Skin of body (tissue), 2 donors: ENCODE measurements around the gene ASPN. TPM values are rescaled to one million over a fixed set of nuclear protein-coding genes. Genes with fewer than 3 reads are reported as not detected.

Experiments used
- DNase-seq: peaks from one replicate; lab custom pipeline; 2025; lab: John Stamatoyannopoulos, UW
- total RNA-seq: library from RNA; depleted of rRNA; stranded (reverse); fragments of >200 nt; gene quantifications from one replicate; pipeline ENCODE4 v1.2.3, GENCODE V29; 2014

The ASPN gene
- total RNA-seq, 1 donor from 2014 or later, result 197 TPM

DNA sequence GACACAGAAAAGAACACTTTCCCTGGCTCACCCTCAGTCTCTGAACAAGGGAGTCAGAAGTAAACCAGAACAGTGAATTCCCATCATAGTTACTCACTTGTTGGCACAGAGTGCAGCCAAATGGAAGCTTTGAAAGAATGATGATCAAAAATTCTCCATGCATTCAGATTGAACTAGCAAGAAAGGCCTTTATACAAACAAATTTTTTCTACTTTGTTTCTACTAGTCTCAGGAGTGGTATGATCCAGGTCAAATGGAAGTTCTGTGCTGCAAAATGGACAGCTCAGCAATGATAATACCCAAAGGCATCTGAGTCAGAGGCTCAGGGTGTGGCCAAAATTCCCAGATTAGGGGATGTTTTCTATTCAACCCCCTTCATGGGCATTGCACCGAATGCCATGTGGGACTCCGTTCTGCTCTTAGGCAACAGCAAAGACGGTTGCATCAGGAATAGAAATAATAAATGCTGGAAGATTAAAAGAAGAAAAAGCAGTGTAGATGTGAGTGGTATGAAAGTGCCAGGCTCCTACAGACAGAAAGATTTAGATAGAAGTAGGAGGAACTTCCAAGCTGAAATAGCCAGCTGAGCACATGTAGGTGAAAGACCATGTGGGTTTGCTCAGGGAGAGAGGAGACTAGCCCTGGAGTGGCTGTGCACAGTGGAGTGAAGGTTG lies 24.0 kb upstream of the ASPN start:
- peak; percentile 88 for DNase-seq

DNA sequence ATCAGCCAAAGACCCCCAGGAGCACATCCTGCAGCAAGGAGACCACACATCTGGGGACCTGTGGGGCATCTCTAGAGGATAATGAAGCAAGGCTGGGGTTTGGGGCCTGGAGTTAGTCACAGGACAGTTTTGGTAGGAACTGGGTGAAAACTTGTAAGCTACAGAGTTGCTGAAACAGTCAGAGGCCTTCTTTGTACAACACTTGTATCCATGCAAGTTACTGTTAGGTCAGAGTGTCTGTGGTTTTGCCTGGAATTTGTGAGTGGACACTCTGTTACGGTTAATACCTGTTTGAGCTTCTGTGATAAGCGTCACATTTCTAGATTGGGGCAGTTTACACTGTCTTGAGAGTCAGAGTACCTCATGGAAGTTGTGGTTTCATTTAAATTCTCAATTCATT lies 22.6 kb upstream of the ASPN start:
- DNase-seq, result no peak

DNA sequence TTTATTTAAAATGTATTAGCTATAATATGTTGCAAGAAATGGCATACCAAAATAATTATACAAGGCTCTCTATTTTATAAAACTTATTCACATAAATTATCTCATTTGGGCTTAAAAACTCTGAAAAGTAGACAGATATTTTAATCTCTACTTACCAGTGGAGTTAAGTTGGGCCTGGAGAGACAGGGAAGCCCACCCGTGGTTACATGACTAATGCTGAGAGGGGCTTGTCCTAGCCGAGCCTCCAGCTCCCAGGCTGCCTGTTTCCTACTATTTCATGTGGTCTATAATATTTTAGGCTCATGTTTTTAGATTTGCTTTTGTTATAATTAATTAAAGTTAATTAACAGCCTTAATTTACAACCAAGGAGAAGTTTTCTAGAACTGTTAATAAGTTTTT lies 20.9 kb upstream of the ASPN start:
- no peak for DNase-seq

DNA sequence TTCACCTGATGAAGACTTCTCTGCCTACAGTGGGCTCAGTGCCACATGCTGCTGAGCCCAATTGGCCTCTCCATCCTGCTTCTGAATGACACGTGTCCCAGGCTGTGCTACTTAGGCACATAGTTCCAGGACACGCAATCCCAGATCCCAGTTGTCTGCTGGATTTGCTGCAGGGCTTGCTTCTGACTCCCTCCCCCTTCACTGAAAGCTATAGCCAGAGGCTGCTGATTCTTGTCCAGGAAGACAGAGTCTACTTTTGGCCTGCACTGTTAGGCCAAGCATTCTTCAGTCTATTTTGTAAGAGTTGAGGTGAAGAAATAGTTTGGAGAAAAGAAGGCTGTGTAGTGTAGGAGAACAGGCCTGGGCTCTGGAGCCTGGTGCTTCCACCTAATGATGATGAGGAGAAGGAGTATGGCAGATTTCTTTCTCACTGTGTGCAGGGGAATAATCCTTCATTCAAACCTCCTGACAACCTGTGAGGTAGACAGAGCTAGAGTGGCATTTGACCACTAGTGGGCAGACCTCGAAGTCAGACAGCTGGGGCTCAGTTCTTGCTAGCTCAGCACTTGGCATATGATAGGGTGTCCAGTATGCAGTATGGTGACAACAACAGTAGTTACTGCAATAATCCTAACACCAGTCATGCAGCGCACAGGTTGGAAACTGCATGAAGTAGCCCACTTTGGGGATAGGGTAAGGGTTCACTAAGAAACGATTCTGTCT lies 19.5 kb upstream of the ASPN start:
- peak; percentile 12 for DNase-seq

DNA sequence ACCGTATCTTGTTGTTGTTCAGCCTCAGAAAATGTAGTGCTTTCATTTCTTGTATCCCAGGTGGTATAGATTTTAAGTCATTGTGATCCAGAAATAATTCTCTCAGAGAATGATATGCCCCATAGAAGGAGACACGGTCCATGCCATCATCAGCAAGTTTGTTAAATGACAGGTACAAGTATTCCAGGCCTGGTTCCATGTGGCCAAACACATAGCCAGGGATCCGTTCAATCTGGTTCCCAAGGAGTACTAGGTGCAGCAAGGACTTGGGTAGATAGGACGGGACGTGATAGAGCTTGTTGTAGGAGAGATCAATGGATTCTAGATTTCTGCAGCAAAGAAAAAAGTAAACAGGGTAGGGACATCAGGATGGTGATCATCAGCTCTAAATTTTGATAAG lies 18.4 kb upstream of the ASPN start:
- DNase-seq, result no peak

DNA sequence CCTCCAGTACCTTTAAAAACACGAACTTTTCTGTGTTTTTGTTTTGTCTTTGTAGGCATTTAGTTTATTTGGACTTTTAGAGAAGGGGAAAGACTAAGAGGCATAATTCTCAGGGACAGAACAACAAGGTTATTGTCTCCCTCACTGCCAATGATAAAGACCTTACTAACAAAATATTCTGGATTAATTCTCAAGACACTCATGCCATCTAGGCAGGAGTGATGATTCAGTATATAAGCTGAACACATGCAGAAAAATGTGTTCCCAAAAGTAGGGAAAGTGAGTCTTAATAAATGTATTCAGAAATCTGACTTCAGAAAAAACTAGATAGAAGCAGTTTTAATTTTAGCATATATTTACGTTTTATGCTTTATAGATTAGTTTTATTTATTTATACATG lies 17.4 kb upstream of the ASPN start:
- DNase-seq, result no peak

DNA sequence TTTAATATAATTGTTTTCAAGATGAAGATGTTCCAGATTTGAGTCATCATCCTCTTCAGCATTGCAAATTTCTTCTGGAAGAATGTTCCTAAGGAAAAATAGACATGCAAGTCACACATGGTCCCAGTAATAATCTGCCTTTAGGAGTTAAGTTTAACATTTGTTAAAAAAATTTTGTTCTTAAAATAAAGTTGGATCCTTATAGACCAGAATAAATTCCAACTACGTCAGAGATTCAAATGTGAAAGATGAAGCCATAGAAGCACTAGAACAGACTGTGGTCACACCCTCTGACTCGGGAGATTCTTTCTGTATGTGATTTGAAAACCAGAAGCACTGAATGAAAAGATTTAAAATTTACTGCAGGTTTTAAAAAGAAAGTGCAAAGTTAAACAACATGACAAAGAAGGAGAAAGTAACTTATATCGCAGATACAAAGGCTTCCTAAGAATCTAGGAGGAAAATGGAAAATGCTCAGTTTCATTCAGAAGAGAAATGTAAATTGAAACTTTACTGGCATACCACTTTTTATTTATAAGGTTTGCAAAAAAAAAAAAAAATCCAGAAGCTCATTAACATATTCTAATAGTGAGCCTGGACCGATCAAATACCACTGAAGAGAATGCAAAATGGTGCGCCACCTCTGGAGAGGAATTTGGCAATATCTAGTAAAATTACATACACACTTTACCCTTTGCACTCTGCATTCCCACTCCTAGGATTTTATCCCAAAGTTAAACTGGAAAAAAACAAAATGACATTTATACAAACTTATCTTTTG lies 14.3 kb upstream of the ASPN start:
- peak; percentile 62 for DNase-seq

DNA sequence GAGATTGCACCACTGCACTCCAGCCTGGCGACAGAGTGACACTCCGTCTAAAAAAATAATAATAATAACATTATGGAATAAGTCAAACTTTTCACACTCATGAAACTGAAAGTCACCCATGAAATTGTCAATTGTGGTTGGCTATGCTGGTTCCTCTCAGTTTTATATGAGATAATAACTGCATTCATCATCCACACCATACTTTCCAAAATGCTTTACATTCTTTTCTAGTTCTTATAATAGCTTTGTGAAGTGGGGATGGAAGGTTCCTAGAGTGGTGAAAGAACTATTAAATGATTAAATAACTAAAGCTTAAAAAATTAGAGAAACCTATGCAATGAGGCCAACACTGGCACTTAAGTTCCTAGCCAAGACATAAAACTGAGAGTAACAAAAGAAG lies 12.6 kb upstream of the ASPN start:
- DNase-seq, result no peak

DNA sequence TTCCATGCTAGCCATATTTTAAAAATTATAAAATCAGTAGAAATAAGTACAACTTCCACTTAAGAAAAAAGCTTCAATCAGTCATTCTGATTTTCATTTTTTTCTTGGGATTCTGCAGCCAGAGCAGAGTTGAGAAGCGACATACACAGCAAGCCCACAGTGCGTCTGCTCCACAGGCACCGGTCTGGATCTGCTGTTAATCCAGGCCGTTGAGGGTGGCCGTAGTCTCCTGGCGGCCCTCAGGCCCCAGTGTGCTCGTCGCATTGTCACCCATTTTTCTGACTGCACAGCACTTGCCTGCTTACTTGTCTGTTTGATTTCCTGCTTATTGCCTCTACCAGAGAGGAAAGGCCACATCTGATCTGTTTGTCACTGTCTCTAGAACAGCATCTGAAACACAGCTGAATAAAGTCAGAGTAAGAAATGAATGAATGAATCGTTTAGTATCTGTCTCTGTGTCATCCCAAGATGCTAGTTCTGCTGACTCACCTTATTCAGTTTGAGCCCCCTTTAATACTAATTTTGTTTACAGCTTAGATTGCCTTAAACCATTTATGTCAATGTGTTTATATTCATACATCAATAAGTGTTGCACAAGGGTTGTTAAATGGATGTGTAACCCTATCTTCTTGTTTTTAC lies 11.6 kb upstream of the ASPN start:
- DNase-seq, result no peak

DNA sequence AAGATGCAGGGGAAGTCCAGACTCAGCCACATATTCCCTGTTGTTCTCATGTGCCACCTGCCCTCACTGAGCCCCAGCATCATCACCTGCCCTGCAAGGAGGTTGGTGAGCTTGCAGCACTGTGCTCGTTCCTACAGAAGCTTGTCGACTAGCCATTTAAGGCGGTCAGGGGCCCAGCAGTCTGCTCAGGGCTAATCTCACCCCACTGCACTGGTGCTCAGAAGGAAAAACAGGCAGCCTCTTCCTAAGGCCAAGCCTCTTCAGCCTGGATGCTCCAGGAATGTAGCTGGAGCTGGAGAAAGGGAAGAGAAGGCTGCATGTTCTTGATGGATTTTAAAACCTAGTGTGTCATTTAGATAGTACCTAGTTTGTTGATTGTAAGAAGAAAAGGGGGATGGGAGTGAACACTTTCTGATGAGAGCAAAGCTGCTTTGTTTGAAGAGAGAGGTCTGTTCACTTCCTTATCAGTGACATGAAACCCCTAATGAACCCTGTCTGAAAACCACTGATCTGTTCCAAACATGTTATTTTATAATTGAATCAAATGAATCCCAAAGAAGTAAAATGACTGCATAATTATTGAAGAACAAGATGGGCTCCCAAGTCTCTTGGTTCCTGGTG lies 10.6 kb upstream of the ASPN start:
- DNase-seq, result no peak

DNA sequence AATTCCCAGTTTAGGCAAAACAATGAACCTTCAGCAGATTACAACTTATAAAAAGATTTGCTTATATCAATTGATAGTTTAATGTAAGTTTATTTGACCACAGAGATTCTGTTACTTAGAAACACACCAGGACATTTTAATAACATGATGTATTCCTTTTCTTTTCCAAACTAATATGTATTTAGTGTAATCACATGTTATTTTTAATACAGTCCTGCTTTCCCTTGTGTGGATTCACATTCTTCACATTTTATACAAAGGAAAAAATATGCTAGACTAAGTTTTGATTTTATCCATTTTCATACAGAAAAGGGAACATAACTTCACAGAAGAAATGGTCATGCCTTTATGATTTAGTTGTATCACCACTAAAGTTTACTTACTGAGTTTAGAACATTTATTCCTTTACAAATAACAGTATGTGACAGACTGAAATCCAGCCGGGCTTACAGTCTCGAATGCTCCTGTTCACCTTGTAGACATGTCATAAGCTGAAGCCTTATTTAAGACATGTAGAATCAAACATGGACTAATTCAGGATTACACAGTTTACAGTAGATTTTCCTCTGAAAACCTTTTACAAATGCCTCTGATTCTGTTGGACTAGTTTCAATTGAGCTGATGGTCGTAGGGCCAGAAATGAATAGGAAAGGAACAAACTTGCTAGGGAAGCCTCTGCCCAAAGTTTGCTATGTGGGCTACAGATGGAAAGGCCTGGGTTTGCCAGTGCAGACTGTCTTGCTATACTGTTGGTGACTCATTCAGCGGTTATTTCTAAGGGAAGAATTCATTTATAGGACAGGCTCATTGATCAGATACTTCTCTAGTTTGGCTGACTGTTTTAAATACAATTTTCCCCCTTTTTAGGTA lies 6.6 kb upstream of the ASPN start:
- DNase-seq, result peak; percentile 79

DNA sequence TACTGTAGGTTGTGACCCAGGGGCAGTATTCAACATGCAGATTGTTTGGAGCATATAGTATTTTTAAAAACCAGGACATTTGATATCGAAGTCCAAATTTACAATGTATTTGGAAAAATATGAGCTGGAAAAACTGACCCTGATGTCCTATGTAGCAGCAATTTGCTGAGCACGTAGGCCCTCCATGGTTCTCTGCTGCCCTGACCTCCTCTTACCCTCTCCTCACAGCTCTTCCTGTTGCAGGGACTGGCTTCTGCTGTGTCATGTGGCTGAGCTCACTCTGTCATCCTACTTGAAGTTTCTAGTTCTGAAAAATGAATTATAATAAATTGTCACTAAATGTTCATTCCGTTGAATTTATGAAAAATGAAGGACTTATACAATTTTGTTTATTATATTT lies 4.1 kb upstream of the ASPN start:
- no peak for DNase-seq

DNA sequence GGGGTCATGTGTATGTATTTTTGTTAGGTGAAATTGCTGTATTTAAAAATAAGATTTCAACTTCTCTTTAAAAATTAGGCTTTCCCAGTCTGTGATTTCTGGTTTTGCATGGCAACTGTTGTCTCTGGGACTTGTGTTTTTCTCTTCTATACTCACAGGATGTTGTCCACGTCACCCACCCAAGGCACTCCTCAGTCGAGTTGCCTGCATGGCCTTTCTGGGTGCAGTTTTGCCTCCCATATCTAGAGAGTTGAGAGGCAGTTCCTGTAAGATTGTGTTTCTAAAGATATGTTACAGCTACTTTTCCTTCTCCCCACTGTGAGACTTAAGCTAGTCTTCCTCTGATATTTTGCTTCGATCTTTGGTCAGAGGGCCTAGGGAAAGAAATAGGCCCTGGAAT lies 2.3 kb upstream of the ASPN start:
- no peak for DNase-seq

DNA sequence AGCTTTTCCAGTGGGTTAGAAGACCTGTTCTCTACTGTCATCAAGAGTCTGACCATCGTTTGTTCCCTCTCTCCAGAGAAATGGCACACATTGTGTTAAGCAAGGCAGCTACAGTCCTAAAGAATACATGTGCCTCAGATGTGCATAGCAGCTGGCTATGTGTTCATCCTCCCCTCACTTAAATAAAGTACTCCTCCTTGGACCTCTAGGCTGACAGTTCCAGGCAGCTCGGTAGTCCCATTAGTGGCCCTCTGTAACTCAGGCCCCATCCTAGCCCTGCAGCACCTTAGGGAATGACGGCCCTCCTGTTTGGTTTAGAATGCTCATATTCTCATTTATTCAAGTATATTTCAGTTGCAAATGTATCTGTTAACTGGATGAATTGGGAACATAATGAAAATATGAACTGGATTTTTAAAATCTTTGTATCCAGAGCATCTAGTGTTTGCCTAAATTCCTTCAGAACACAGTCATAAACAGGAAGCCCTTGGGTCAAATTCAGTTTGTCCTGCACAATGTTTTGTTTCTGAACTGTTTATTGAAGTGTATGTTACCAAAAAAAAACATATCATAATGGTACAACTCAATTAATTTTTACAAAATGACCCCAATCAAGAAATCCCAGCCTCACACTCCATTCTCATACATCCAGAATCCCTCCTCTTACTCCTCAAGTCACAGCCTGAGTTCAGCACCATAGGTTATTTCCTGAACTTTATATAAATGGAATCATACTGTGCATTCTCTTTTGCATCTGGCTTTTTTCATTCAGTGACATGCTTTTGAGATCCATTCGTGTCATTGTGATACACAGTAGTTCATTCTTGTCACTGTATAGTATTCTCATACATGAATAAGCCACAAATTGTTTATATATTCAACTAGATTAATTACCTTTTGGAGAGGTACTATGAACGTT lies 1.6 kb upstream of the ASPN start:
- DNase-seq, result peak; percentile 8

DNA sequence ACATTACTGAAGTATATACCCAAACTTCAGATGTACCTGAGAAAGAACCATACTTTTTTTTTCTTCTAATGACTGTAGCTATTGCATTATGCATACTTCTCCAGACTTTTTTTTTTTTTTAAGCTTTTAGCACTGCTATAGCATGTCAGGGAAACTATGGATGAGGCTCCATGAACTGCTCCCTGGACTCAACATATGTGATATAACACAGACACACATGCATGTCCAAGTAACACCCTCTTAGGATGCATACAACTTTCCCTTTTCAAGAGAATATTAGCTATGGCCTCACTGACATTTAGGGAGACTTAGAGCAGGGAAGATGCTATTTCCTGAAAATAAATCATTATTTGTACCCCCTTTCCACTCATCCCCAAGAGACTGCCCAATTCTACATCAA lies 499 bp upstream of the ASPN start:
- DNase-seq, result no peak

DNA sequence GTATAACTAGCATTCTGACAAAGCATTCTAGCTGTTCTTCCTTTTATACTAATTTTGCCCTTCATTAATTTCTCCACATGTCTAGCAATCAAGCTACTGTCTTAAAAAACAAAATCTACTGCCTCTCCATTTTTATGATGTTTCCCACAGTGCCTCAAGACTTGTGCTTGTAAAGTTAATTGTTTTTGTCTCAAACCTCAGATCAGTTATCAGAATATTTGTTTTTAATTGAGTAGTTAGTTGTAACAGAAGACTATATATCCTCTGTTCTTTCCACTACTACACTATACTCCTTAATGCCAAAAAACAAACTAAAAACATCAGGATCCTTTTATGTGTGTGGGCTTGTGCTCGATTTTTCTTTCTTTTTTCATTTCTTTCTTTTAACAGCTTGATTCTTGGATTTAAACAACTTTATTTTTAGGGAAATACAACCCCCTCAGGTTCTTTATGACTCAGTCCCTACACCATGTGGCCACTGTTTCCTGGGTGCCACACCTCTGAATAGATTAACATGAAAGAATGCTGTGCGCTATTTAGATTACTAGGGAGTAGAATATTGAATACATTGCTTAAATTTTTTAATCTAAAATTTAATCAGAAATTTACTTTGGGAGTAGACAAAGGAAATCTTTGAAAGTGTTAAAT lies 1.2 kb downstream of the ASPN start:
- peak; percentile 47 for DNase-seq

DNA sequence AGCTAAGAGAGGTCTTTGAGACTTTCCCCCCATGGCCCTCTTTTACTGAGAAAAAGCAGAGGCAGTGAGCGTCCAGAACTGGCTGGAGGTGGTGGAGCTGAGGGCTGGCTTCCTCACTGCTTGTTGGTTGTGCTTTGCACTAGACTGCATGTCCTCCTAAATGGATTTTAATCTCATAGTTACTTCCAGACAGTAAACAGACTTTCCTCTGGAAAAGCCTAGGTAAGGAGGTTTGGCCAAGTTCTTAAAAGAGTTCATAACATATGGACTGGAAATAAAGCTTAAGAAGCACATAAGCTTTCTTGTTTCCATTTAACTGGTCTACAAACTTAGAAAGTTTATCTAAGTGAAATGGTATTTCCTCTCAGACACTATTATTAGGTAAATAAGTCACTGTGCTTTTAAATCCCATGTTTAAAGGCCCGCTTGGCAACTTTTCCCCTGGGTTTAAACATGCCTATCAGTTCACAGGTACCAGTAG lies 2.0 kb downstream of the ASPN start:
- DNase-seq, result peak; percentile 47

DNA sequence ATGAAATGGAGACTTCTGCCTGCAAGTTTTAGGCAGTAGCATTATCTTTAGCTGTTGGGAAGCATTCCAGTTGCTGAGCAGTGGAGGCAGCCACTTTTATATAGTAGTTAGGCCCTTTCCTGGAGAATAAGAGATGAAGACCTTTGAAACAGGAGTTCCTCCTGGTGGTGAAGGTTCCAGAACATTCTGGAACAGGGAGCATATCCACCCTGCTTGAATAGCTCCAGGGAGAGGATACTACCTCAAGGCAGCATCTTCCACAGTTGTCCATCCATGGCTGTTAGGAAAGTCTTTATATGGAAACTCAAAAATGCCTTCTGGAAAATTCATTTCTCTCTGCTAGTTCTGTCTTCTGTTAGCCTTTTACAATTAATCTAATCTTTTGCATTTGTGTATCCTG lies 3.0 kb downstream of the ASPN start:
- no peak for DNase-seq

DNA sequence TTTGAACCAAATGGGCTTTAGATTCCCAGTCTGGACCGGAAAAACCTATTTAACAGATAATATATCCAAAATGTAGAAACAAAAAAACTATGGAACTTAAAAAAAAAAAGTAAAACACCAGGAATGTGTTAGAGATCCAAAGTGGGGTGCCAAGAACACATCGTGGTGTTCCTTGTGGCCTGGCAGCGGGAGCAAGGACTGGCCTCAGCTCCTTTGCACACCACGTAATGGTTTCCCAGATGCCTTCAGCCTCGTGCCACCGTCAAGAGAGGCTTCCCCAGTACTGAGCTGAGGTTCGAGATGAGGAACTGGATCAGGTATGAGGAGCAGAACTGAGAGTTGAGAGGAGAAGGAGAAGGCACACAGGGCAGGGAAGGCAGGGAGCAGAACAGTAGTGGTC lies 3.5 kb downstream of the ASPN start:
- no peak for DNase-seq
